K562 treated with DMSO at 1 percent for 4 hours (cell line): ENCODE data around the gene TAF7L. TPM values are rescaled to one million over a fixed set of nuclear protein-coding genes. Genes with fewer than 3 reads are reported as not detected.

Experiments
- total RNA-seq: library from RNA; unstranded; fragments of 300-600 nt; gene quantifications from 2 replicates; pipeline ENCODE4 v1.2.3, GENCODE V29; 2022; ENCODE audit not compliant: insufficient read depth

Gene TAF7L, protein sequence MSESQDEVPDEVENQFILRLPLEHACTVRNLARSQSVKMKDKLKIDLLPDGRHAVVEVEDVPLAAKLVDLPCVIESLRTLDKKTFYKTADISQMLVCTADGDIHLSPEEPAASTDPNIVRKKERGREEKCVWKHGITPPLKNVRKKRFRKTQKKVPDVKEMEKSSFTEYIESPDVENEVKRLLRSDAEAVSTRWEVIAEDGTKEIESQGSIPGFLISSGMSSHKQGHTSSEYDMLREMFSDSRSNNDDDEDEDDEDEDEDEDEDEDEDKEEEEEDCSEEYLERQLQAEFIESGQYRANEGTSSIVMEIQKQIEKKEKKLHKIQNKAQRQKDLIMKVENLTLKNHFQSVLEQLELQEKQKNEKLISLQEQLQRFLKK
- total RNA-seq, result not detected in 2 replicates

DNA sequence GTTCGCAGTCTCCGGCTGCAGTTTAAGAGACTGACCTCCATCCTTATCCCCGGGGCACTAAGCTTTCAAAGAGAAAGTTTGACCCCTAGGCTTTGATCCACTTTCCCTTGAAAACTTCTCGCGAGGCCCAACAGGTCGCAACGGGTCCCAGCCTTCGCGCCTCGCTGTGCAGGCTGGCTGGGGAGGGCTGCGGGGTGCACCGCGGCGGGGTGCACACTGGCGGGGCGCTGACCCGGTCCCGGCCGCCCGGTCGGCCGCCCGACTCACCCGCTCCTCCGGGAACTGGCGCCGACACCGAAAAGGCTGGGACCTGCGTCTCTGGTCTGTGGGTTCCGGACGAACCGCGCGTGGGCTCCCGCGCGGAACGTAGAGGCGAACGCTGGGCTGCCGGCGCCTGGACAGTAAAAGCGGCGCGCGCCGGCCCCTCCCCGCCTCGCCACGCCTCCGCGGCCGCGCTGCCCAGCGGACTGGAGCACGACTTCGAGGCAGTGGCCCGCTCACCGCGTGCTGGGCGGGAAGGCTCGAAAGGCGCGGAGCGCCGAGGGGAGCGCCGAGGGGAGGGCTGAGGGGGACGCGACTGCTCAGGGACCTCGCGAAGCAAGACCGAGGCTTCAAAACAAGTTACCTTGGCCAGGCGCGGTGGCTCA, at the start of gene TAF7L:
Gene TAF7L, minus strand, starts transcription at position 378 of the 647 bp plus-strand sequence. CDS start 3,791 bp downstream, outside the sequence.

DNA sequence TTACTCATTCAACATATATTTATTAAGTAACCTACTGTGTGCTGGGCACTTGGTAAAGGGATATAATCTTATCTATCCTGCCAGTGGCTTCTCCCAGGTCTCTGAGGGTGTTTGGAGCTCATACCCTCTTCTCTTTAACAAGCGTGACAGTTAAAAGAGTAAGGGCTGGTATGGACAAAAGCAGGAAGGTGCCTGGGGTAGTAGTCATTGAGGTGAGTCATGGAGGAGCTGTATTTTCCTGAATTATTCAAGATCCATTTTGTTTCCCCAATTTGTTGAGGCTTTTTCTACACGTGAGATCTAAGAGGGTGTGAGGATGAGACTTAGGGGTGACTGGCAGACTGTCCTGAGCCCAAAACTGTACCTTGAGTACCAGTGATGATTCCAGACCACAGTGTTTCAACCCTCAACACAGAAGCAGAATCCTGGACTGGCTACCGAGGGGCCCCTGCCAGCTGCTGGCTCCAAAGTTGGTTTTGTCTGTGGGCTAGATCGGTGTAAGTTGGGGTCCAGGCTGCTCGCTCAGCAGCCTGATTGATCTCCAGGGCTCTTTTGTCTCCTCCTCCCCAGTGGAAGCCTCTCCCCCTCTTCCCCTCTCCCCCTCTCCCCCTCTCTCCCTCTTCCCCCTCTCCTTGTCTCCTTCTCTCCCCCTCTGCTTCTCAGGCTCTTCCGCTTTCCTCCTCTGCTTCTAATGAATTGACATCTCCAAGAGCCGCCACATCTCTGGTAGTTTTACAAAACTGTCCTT, 71.8 kb downstream of the TAF7L start, which contains the start of gene DRP2:
Gene DRP2, plus strand, starts transcription at position 671 of the 748 bp plus-strand sequence. CDS start 11,862 bp downstream, outside the sequence.

Other genes with a start within 250 kb of the TAF7L start
- 10.7 and 13.6 TPM in 2 replicates for gene TRMT2B, start 239.2 kb downstream of the TAF7L start, total RNA-seq
- not detected in 2 replicates for gene TMEM35A, start 212.5 kb downstream of the TAF7L start, total RNA-seq
- gene CENPI, start 193.1 kb downstream of the TAF7L start, total RNA-seq, result 4.2 and 5.7 TPM in 2 replicates
- 0.57 and 0.82 TPM in 2 replicates for gene DRP2, start 71.5 kb downstream of the TAF7L start, total RNA-seq
- gene TIMM8A, start 57.4 kb upstream of the TAF7L start, total RNA-seq, result 6.4 and 9.0 TPM in 2 replicates
- gene BTK, start 94.9 kb upstream of the TAF7L start, total RNA-seq, result 22.8 and 33.4 TPM in 2 replicates
- gene RPL36A, start 99.7 kb upstream of the TAF7L start, total RNA-seq, result 5,484 and 5,644 TPM in 2 replicates
- gene GLA, start 116.6 kb upstream of the TAF7L start, total RNA-seq, result 37.9 and 51.4 TPM in 2 replicates
- 25.9 and 32.2 TPM in 2 replicates for gene HNRNPH2, start 116.9 kb upstream of the TAF7L start, total RNA-seq
- gene ARMCX4, start 194.1 kb upstream of the TAF7L start, total RNA-seq, result not detected in 2 replicates